HepG2 (cell line): ENCODE results near the gene COMMD8. TPM values are rescaled to one million over a fixed set of nuclear protein-coding genes. Genes with fewer than 3 reads are reported as not detected.

Experiments
- ATF1 ChIP-seq: IDR thresholded peaks from 2 replicates; pipeline ENCODE4 v1.6.1; 2016; ENCODE audit warnings: mild to moderate bottlenecking, control low read depth
- E2F1 ChIP-seq: sonication (generic); formaldehyde crosslinking; IDR thresholded peaks from 2 replicates; pipeline ENCODE4 v1.5.0; 2020; ENCODE audit warnings: missing genetic modification reagents
- GLMP ChIP-seq: sonication (generic); formaldehyde crosslinking; IDR thresholded peaks from 2 replicates; pipeline ENCODE4 v1.9.0; 2021; ENCODE audit warnings: missing genetic modification reagents, mild to moderate bottlenecking, borderline replicate concordance
- GPN1 ChIP-seq: sonication (generic); formaldehyde crosslinking; IDR thresholded peaks from 2 replicates; pipeline ENCODE4 v1.5.1; 2020; ENCODE audit warnings: missing genetic modification reagents, borderline replicate concordance
- KDM5A ChIP-seq: fragments of 200-600 bp; sonication (generic); IDR thresholded peaks from 2 replicates; pipeline ENCODE4 v1.7.0; 2018; ENCODE audit warnings: antibody characterized with exemption, mild to moderate bottlenecking, low read length, borderline replicate concordance
- MAFG ChIP-seq: sonication (generic); formaldehyde crosslinking; IDR thresholded peaks from 2 replicates; pipeline ENCODE4 v1.5.1; 2020; ENCODE audit warnings: mild to moderate bottlenecking, missing genetic modification reagents
- NFAT5 ChIP-seq: sonication (generic); formaldehyde crosslinking; IDR thresholded peaks from 2 replicates; pipeline ENCODE4 v1.4.0; 2020; ENCODE audit warnings: missing genetic modification reagents
- TBX2 ChIP-seq: sonication (generic); formaldehyde crosslinking; IDR thresholded peaks from 2 replicates; pipeline ENCODE4 v1.5.0; 2020; ENCODE audit warnings: missing genetic modification reagents, mild to moderate bottlenecking, borderline replicate concordance
- ZNF549 ChIP-seq: sonication (generic); formaldehyde crosslinking; IDR thresholded peaks from 2 replicates; pipeline ENCODE4 v1.5.0; 2020; ENCODE audit warnings: missing genetic modification reagents
- polyA plus RNA-seq, 8 experiments: library from polyadenylated mRNA; depleted of rRNA in 3 of 8; stranded (reverse) in 7 of 8; unstranded in 1 of 8; fragments of >200 nt; fragmentation: Illumina TruSeq in 4 of 8; extraction: Trizol in 4 of 8; gene quantifications; 2 replicates each; pipeline versions ENCODE4 v1.2.1 to v1.2.3, GENCODE V29; 2011 to 2016; ENCODE audit warnings: low read depth in 4 of 8, missing spikeins in 1 of 8, mixed read lengths in 1 of 8; ENCODE audit not compliant: insufficient read depth in 1 of 8
- total RNA-seq, 5 experiments: library from RNA; depleted of rRNA; stranded (reverse); fragments of >200 nt; fragmentation: Illumina TruSeq; extraction: Trizol; gene quantifications; 2 replicates each; pipeline ENCODE4 v1.2.3, GENCODE V29; 2016; ENCODE audit warnings: low read depth in 1 of 5
- TF ChIP-seq, protein P1 (sequence below): sonication (generic); formaldehyde crosslinking; IDR thresholded peaks from 2 replicates; pipeline ENCODE4 v1.4.0; 2020; ENCODE audit warnings: mild to moderate bottlenecking, missing genetic modification reagents
- TF ChIP-seq, protein P2 (sequence below): sonication (generic); formaldehyde crosslinking; IDR thresholded peaks from 2 replicates; pipeline ENCODE4 v1.8.1; 2022; ENCODE audit warnings: low read depth, mild to moderate bottlenecking, missing genetic modification reagents

Gene COMMD8
- total and polyA plus RNA-seq, 2 of the 13 experiments (the other 11 are each of a cell fraction or from before 2014, with no cell fraction given), result 7.1 to 20.3 TPM

DNA sequence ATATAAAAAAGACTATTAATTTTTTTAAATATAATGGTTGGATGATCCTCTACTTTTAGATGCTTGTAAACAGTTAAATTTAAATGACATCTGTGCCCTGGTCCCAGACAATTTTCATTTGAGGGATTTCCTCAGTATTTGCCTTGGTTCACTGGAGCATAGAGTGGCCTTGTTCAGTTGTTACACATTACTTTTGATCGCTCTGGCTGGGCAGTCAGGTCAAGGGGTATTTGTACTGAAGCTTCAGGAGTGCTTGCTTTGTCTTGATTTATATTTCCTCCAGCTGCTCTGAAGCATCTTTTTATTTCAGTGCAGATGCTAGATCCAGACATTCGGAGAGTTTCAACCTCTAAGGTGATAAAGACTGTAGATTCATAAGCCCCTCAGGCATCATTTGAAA lies 50.0 kb downstream of the COMMD8 start (continued):
- TF ChIP-seq, protein P1, sequence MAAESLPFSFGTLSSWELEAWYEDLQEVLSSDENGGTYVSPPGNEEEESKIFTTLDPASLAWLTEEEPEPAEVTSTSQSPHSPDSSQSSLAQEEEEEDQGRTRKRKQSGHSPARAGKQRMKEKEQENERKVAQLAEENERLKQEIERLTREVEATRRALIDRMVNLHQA, result no peak
- TF ChIP-seq MAFG (CRISPR knock-in tag) (no peak), ZNF549 (no peak), TBX2 (no peak), GLMP (CRISPR knock-in tag) (no peak), GPN1 (CRISPR knock-in tag) (no peak), NFAT5 (CRISPR knock-in tag) (no peak), E2F1 (no peak), ATF1 (CRISPR knock-in tag) (no peak), KDM5A (no peak)
- TF ChIP-seq, protein P2, sequence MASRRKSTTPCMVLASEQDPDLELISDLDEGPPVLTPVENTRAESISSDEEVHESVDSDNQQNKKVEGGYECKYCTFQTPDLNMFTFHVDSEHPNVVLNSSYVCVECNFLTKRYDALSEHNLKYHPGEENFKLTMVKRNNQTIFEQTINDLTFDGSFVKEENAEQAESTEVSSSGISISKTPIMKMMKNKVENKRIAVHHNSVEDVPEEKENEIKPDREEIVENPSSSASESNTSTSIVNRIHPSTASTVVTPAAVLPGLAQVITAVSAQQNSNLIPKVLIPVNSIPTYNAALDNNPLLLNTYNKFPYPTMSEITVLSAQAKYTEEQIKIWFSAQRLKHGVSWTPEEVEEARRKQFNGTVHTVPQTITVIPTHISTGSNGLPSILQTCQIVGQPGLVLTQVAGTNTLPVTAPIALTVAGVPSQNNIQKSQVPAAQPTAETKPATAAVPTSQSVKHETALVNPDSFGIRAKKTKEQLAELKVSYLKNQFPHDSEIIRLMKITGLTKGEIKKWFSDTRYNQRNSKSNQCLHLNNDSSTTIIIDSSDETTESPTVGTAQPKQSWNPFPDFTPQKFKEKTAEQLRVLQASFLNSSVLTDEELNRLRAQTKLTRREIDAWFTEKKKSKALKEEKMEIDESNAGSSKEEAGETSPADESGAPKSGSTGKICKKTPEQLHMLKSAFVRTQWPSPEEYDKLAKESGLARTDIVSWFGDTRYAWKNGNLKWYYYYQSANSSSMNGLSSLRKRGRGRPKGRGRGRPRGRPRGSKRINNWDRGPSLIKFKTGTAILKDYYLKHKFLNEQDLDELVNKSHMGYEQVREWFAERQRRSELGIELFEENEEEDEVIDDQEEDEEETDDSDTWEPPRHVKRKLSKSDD (CRISPR knock-in tag), result no peak
